IMR-90 (cell line): ENCODE results near the gene CARM1. TPM values are rescaled to one million over a fixed set of nuclear protein-coding genes. Genes with fewer than 3 reads are reported as not detected.

Source experiments
- ATAC-seq: fragments of 200-7000 bp; cut with Tn5 transposase; 2 replicates; pipeline ENCODE4 v1.9.1; 2020; ENCODE audit warnings: low read depth, mild to moderate bottlenecking, moderate library complexity
- BruUV-seq: library from RNA; stranded (reverse); fragments of 400-500 nt; replicated peaks from 2 replicates; lab custom pipeline; 2021; lab: Mats Ljungman, UMichigan
- CTCF ChIA-PET: fragments of 300-600 bp; formaldehyde crosslinking; extraction: SDS; loops from one replicate; lab custom pipeline; 2021; ENCODE audit warnings: antibody characterized with exemption; lab: Yijun Ruan, JAX
- POLR2A ChIA-PET: fragments of 300-600 bp; sonication (Branson Sonifier 250); formaldehyde crosslinking; loops from one replicate; lab custom pipeline; 2022; ENCODE audit warnings: antibody characterized with exemption; ENCODE audit not compliant: unreplicated experiment; lab: Charles Lee
- DNase-seq: peaks from one replicate; pipeline ENCODE4 v3.0.0; 2013
- H2AFZ ChIP-seq: replicated peaks from 2 replicates; pipeline ENCODE3; 2013; ENCODE audit warnings: low read length, mild to moderate bottlenecking; ENCODE audit not compliant: poor library complexity
- H2AK5ac ChIP-seq: 2 replicates; pipeline ENCODE4 v1.6.1; 2013; ENCODE audit warnings: low read depth, low read length, inconsistent platforms
- H2AK9ac ChIP-seq: replicated peaks from 2 replicates; pipeline ENCODE3; 2013; ENCODE audit warnings: mild to moderate bottlenecking, low read depth, low read length, moderate library complexity; ENCODE audit not compliant: poor library complexity
- H2BK120ac ChIP-seq: 2 replicates; pipeline ENCODE4 v1.6.1; 2013; ENCODE audit warnings: low read depth, low read length, inconsistent platforms
- H2BK15ac ChIP-seq: 3 replicates; pipeline ENCODE4 v1.6.1; 2013; ENCODE audit warnings: low read depth, low read length, inconsistent platforms
- H2BK20ac ChIP-seq: 2 replicates; pipeline ENCODE4 v1.6.1; 2013; ENCODE audit warnings: low read depth, mild to moderate bottlenecking, inconsistent platforms, low read length, moderate library complexity
- H2BK5ac ChIP-seq: 2 replicates; pipeline ENCODE4 v1.6.1; 2013; ENCODE audit warnings: mild to moderate bottlenecking, low read depth, low read length, inconsistent platforms; ENCODE audit not compliant: poor library complexity, severe bottlenecking
- H3K14ac ChIP-seq: replicated peaks from 2 replicates; pipeline ENCODE4 v1.6.1; 2013; ENCODE audit warnings: low read depth, low read length, inconsistent platforms
- H3K18ac ChIP-seq: 2 replicates; pipeline ENCODE4 v1.6.1; 2013; ENCODE audit warnings: low read depth, low read length, control low read depth
- H3K23ac ChIP-seq: 2 replicates; pipeline ENCODE4 v1.6.1; 2013; ENCODE audit warnings: low read depth, low read length, inconsistent platforms
- H3K27ac ChIP-seq: 2 replicates; pipeline ENCODE4 v1.5.1; 2013; ENCODE audit warnings: mild to moderate bottlenecking, control low read depth, low read length; ENCODE audit not compliant: insufficient read depth
- H3K27me3 ChIP-seq: 2 replicates; pipeline ENCODE4 v1.6.1; 2013; ENCODE audit warnings: low read length; ENCODE audit not compliant: control insufficient read depth, insufficient read depth
- H3K36me3 ChIP-seq: 2 replicates; pipeline ENCODE4 v1.6.1; 2013; ENCODE audit warnings: low read length, mixed read lengths; ENCODE audit not compliant: control insufficient read depth, insufficient read depth
- H3K4ac ChIP-seq: 2 replicates; pipeline ENCODE4 v1.6.1; 2013; ENCODE audit warnings: low read depth, low read length, inconsistent platforms
- H3K4me1 ChIP-seq: 2 replicates; pipeline ENCODE4 v1.6.1; 2013; ENCODE audit warnings: low read length, mixed read lengths; ENCODE audit not compliant: control insufficient read depth, insufficient read depth
- H3K4me2 ChIP-seq: 2 replicates; pipeline ENCODE4 v1.6.1; 2013; ENCODE audit warnings: low read depth, mild to moderate bottlenecking, control low read depth, low read length, moderate library complexity
- H3K4me3 ChIP-seq: 2 replicates; pipeline ENCODE4 v1.5.1; 2013; ENCODE audit warnings: low read depth, mild to moderate bottlenecking, control low read depth, low read length, moderate library complexity; ENCODE audit not compliant: insufficient read depth
- H3K56ac ChIP-seq: 2 replicates; pipeline ENCODE4 v1.6.1; 2013; ENCODE audit warnings: low read length, inconsistent platforms; ENCODE audit not compliant: insufficient read depth; ENCODE audit errors: extremely low read depth
- H3K79me1 ChIP-seq, 2 experiments: 2 replicates each; pipeline ENCODE4 v1.6.1; 2013; ENCODE audit warnings: low read length in 2 of 2, inconsistent platforms in 1 of 2, low read depth in 1 of 2
- H3K9ac ChIP-seq: 2 replicates; pipeline ENCODE4 v1.6.1; 2013; ENCODE audit warnings: low read depth, low read length, control low read depth
- H3K9me1 ChIP-seq: 2 replicates; pipeline ENCODE4 v1.6.1; 2013; ENCODE audit warnings: low read length, inconsistent platforms; ENCODE audit not compliant: insufficient read depth
- H3K9me3 ChIP-seq: 2 replicates; pipeline ENCODE4 v1.6.1; 2013; ENCODE audit warnings: low read length; ENCODE audit not compliant: control insufficient read depth, insufficient read depth
- H4K20me1 ChIP-seq: 2 replicates; pipeline ENCODE4 v1.6.1; 2013; ENCODE audit warnings: low read length, inconsistent platforms; ENCODE audit not compliant: insufficient read depth
- H4K5ac ChIP-seq: 2 replicates; pipeline ENCODE4 v1.6.1; 2013; ENCODE audit warnings: mild to moderate bottlenecking, low read depth, low read length, control low read depth
- H4K8ac ChIP-seq, 2 experiments: 2 replicates each; pipeline ENCODE4 v1.6.1; 2013; ENCODE audit warnings: low read depth in 2 of 2, low read length in 2 of 2, control low read depth in 1 of 2, inconsistent platforms in 1 of 2
- H4K91ac ChIP-seq: 2 replicates; pipeline ENCODE4 v1.6.1; 2013; ENCODE audit warnings: low read depth, low read length, inconsistent platforms; ENCODE audit not compliant: insufficient read depth
- BHLHE40 ChIP-seq: fragments of 150-350 bp; IDR thresholded peaks from 2 replicates; pipeline ENCODE4 v1.6.1; 2016; ENCODE audit warnings: mild to moderate bottlenecking, low read depth, low read length
- CHD1 ChIP-seq: IDR thresholded peaks from 2 replicates; pipeline ENCODE4 v1.6.1; 2012; ENCODE audit warnings: low read depth, low read length, improper control_type of control experiment
- MAFK ChIP-seq: IDR thresholded peaks from 2 replicates; pipeline ENCODE4 v1.6.1; 2012; ENCODE audit warnings: low read depth, low read length, improper control_type of control experiment
- MAZ ChIP-seq: IDR thresholded peaks from 2 replicates; pipeline ENCODE4 v1.6.1; 2012; ENCODE audit warnings: low read depth, mild to moderate bottlenecking, low read length, improper control_type of control experiment, moderate library complexity, borderline replicate concordance
- NFE2L2 ChIP-seq: fragments of 150-350 bp; IDR thresholded peaks from 2 replicates; pipeline ENCODE4 v1.6.1; 2016; ENCODE audit warnings: low read depth, mild to moderate bottlenecking, low read length
- POLR2A ChIP-seq: IDR thresholded peaks from 2 replicates; pipeline ENCODE4 v1.6.1; 2012; ENCODE audit warnings: mild to moderate bottlenecking, low read depth, low read length
- RAD21 ChIP-seq: IDR thresholded peaks from 2 replicates; pipeline ENCODE4 v1.6.1; 2012; ENCODE audit warnings: low read length, improper control_type of control experiment
- RCOR1 ChIP-seq: IDR thresholded peaks from 2 replicates; pipeline ENCODE4 v1.6.1; 2012; ENCODE audit warnings: mild to moderate bottlenecking, low read length, improper control_type of control experiment; ENCODE audit not compliant: insufficient replicate concordance
- RFX5 ChIP-seq: IDR thresholded peaks from 2 replicates; pipeline ENCODE4 v1.8.0; 2012; ENCODE audit warnings: low read depth, mild to moderate bottlenecking, low read length, moderate library complexity
- WGBS, 2 experiments: methylation state at CpG; one replicate each; pipeline versions ENCODE4 v1.1.5 to v1.1.7; 2013; ENCODE audit warnings: missing lambda C conversion rate in 2 of 2; ENCODE audit not compliant: insufficient read length in 1 of 2; ENCODE audit errors: extremely low coverage in 2 of 2; 5-methylcytosine and 5-hydroxymethylcytosine counted together
- dilution Hi-C: fragments of 300-500 bp; cut with HindIII; formaldehyde crosslinking; loops from one replicate; pipeline ENCODE4 v1.14.3; 2018; ENCODE audit warnings: low sequenced_read_pairs; ENCODE audit not compliant: unreplicated experiment
- in situ Hi-C: fragments of 300-500 bp; cut with MboI; formaldehyde crosslinking; loops from 3 replicates; pipeline ENCODE4 v1.14.3; 2019; ENCODE audit warnings: low sequenced_read_pairs, inconsistent platforms, mixed read lengths
- intact Hi-C: fragments of 100-400 bp; cut with micrococcal nuclease; formaldehyde crosslinking; loops from 2 replicates; pipeline ENCODE4 v1.10.0; 2022
- polyA plus RNA-seq, 3 experiments: library from polyadenylated mRNA; depleted of rRNA; stranded (reverse); fragments of >200 nt; gene quantifications; 2 replicates each; pipeline ENCODE4 v1.2.3, GENCODE V29; 2012; ENCODE audit warnings: low replicate concordance in 1 of 3
- total RNA-seq: library from RNA; depleted of rRNA; stranded (reverse); fragments of >200 nt; gene quantifications from 2 replicates; pipeline ENCODE4 v1.2.3, GENCODE V29; 2012
- TF ChIP-seq, protein P1 (sequence below): conservative IDR thresholded peaks from 2 replicates; pipeline ENCODE4 v1.5.1; 2012; ENCODE audit warnings: mild to moderate bottlenecking, low read depth, low read length, improper control_type of control experiment
- TF ChIP-seq, protein P2 (sequence below): fragments of 150-350 bp; IDR thresholded peaks from 2 replicates; pipeline ENCODE4 v1.6.1; 2016; ENCODE audit warnings: low read depth, mild to moderate bottlenecking, low read length, moderate library complexity, borderline replicate concordance
- TF ChIP-seq, protein P3 (sequence below): fragments of 150-350 bp; IDR thresholded peaks from 2 replicates; pipeline ENCODE4 v1.6.1; 2017; ENCODE audit warnings: mild to moderate bottlenecking, antibody characterized with exemption, low read length, low read depth

Gene CARM1
- total and polyA plus RNA-seq, 2 of the 4 experiments (the other 2 are of a cell fraction): 20.3 to 67.1 TPM

DNA sequence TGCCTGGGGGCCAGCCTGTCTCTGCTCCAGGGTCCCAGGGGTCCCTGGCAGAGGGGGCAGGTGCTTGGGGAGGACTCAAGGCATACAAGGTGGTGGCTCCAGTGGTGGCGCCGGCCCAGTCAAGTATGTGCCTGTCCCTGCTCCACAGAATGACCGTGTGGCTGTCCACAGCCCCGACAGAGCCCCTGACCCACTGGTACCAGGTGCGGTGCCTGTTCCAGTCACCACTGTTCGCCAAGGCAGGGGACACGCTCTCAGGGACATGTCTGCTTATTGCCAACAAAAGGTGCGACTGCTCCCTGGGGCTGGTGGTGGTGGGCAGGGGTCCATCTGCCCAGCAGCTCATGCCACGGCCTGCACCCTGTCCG lies 48.9 kb downstream of the CARM1 start:
- no peak overlapping the region for H3K23ac ChIP-seq
- 80% methylated on average over 1 of the region's 10 CpGs; no CpG with 5 or more reads in 1 of the 2 experiments for WGBS, 2 experiments
- DNase-seq: no peak
- H2BK20ac ChIP-seq: no peak overlapping the region
- BruUV-seq: no TSS peak
- ChIA-PET CTCF (no interaction called here), POLR2A (no interaction called here)
- TF ChIP-seq MAZ (no peak), POLR2A (no peak), RCOR1 (no peak), BHLHE40 (no peak), RAD21 (no peak), MAFK (no peak), RFX5 (no peak), CHD1 (no peak), NFE2L2 (no peak)
- TF ChIP-seq, protein P1, sequence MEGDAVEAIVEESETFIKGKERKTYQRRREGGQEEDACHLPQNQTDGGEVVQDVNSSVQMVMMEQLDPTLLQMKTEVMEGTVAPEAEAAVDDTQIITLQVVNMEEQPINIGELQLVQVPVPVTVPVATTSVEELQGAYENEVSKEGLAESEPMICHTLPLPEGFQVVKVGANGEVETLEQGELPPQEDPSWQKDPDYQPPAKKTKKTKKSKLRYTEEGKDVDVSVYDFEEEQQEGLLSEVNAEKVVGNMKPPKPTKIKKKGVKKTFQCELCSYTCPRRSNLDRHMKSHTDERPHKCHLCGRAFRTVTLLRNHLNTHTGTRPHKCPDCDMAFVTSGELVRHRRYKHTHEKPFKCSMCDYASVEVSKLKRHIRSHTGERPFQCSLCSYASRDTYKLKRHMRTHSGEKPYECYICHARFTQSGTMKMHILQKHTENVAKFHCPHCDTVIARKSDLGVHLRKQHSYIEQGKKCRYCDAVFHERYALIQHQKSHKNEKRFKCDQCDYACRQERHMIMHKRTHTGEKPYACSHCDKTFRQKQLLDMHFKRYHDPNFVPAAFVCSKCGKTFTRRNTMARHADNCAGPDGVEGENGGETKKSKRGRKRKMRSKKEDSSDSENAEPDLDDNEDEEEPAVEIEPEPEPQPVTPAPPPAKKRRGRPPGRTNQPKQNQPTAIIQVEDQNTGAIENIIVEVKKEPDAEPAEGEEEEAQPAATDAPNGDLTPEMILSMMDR: no peak
- TF ChIP-seq, protein P2, sequence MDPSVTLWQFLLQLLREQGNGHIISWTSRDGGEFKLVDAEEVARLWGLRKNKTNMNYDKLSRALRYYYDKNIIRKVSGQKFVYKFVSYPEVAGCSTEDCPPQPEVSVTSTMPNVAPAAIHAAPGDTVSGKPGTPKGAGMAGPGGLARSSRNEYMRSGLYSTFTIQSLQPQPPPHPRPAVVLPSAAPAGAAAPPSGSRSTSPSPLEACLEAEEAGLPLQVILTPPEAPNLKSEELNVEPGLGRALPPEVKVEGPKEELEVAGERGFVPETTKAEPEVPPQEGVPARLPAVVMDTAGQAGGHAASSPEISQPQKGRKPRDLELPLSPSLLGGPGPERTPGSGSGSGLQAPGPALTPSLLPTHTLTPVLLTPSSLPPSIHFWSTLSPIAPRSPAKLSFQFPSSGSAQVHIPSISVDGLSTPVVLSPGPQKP: no peak
- TF ChIP-seq, protein P3, sequence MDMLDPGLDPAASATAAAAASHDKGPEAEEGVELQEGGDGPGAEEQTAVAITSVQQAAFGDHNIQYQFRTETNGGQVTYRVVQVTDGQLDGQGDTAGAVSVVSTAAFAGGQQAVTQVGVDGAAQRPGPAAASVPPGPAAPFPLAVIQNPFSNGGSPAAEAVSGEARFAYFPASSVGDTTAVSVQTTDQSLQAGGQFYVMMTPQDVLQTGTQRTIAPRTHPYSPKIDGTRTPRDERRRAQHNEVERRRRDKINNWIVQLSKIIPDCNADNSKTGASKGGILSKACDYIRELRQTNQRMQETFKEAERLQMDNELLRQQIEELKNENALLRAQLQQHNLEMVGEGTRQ: no peak
- no peaks in the 10 kb centered on the region for H3K9me3 ChIP-seq
- no peak overlapping the region for H4K5ac ChIP-seq
- H2AK5ac ChIP-seq: no peak overlapping the region
- peaks cover 63% of the 10 kb centered on the region for H3K36me3 ChIP-seq
- no peak overlapping the region for H3K56ac ChIP-seq
- H3K9me1 ChIP-seq: no peaks in the 10 kb centered on the region
- dilution Hi-C loops: no loop called here
- H4K20me1 ChIP-seq: peaks cover 12% of the 10 kb centered on the region; the same call in 1 of the 2 replicates
- no peak overlapping the region for H3K14ac ChIP-seq
- H2BK120ac ChIP-seq: no peak overlapping the region
- no peak overlapping the region for H2BK15ac ChIP-seq
- intact Hi-C loops: no loop called here
- H4K91ac ChIP-seq: no peak overlapping the region
- H2AK9ac ChIP-seq: no peak overlapping the region
- in situ Hi-C loops: no loop called here
- H3K4me2 ChIP-seq: no peak overlapping the region
- no peak overlapping the region for H3K27ac ChIP-seq
- H4K8ac ChIP-seq: no peak overlapping the region
- ATAC-seq: no peak
- H3K4me1 ChIP-seq: peaks cover 6% of the 10 kb centered on the region
- no peak overlapping the region for H2BK5ac ChIP-seq
- no peaks in the 10 kb centered on the region for H3K27me3 ChIP-seq
- H3K18ac ChIP-seq: no peak overlapping the region
- H3K9ac ChIP-seq: no peak overlapping the region
- H3K4me3 ChIP-seq: no peak overlapping the region
- H3K79me1 ChIP-seq: peaks cover 9 to 14% of the 10 kb centered on the region in 2 experiments; a peak in 3 of 4 replicates
- no peak overlapping the region for H2AFZ ChIP-seq
- H3K4ac ChIP-seq: no peak overlapping the region
